ENCODE results near the gene CDH6.

DNA sequence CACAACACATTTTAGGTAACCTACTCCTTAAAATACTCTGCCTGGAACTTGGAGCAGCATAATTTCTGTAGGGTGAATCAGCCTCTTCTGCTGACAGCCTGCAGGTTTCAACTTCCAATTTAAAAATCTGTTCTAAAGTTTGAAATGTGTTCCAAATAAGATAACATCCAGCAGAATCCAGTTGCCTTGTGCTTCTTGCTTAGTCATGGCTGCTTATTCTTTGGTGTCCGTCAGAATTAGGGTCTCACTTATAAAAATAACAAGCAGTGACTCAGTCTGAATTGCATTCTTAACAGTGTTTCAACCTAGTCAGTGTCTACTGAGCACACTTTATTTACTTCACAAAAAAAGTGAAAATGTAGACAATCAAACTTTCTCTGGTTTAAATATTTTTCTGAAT, 3.7 kb downstream of the CDH6 start:
- TF ChIP-seq, protein P1, sequence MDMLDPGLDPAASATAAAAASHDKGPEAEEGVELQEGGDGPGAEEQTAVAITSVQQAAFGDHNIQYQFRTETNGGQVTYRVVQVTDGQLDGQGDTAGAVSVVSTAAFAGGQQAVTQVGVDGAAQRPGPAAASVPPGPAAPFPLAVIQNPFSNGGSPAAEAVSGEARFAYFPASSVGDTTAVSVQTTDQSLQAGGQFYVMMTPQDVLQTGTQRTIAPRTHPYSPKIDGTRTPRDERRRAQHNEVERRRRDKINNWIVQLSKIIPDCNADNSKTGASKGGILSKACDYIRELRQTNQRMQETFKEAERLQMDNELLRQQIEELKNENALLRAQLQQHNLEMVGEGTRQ (IDR thresholded peaks at IDR 0.05; ENCODE audit: low read depth, low read length), result no peak
- peak; percentile 58 for TF ChIP-seq BHLHE40 (IDR thresholded peaks at IDR 0.05; ENCODE audit: low read depth, low read length)
- TF ChIP-seq, protein P2, sequence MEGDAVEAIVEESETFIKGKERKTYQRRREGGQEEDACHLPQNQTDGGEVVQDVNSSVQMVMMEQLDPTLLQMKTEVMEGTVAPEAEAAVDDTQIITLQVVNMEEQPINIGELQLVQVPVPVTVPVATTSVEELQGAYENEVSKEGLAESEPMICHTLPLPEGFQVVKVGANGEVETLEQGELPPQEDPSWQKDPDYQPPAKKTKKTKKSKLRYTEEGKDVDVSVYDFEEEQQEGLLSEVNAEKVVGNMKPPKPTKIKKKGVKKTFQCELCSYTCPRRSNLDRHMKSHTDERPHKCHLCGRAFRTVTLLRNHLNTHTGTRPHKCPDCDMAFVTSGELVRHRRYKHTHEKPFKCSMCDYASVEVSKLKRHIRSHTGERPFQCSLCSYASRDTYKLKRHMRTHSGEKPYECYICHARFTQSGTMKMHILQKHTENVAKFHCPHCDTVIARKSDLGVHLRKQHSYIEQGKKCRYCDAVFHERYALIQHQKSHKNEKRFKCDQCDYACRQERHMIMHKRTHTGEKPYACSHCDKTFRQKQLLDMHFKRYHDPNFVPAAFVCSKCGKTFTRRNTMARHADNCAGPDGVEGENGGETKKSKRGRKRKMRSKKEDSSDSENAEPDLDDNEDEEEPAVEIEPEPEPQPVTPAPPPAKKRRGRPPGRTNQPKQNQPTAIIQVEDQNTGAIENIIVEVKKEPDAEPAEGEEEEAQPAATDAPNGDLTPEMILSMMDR (conservative IDR thresholded peaks at IDR 0.05; ENCODE audit: low read depth, low read length), result no peak
- peak; percentile 77 for TF ChIP-seq MAFK (IDR thresholded peaks at IDR 0.05; ENCODE audit: low read depth, low read length)
- TF ChIP-seq POLR2A (IDR thresholded peaks at IDR 0.05; ENCODE audit: low read depth, low read length), result no peak
- TF ChIP-seq, protein P3, sequence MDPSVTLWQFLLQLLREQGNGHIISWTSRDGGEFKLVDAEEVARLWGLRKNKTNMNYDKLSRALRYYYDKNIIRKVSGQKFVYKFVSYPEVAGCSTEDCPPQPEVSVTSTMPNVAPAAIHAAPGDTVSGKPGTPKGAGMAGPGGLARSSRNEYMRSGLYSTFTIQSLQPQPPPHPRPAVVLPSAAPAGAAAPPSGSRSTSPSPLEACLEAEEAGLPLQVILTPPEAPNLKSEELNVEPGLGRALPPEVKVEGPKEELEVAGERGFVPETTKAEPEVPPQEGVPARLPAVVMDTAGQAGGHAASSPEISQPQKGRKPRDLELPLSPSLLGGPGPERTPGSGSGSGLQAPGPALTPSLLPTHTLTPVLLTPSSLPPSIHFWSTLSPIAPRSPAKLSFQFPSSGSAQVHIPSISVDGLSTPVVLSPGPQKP (IDR thresholded peaks at IDR 0.05; ENCODE audit: borderline replicate concordance, low read depth, low read length), result no peak
- TF ChIP-seq RCOR1 (IDR thresholded peaks at IDR 0.05; ENCODE audit: insufficient replicate concordance, low read length), result peak; percentile 24
- TF ChIP-seq FOS (IDR thresholded peaks at IDR 0.05; ENCODE audit: low read depth, low read length), result peak; percentile 79
- TF ChIP-seq RFX5 (IDR thresholded peaks at IDR 0.05; ENCODE audit: low read depth, low read length), result no peak
- no peak for TF ChIP-seq SMC3 (IDR thresholded peaks at IDR 0.05; ENCODE audit: low read depth, low read length)
- TF ChIP-seq MXI1 (IDR thresholded peaks at IDR 0.05; ENCODE audit: borderline replicate concordance, low read depth, low read length), result no peak
- TF ChIP-seq CHD1 (IDR thresholded peaks at IDR 0.05; ENCODE audit: low read depth, low read length), result no peak
- TF ChIP-seq CEBPB (IDR thresholded peaks at IDR 0.05; ENCODE audit: low read depth, low read length), result peak; percentile 23; the same call in 1 of the 2 replicates
- no peak for TF ChIP-seq MAZ (IDR thresholded peaks at IDR 0.05; ENCODE audit: borderline replicate concordance, low read depth, low read length)

Data from IMR-90 (cell line).